ENCODE measurements around the gene FSHR. TPM values are rescaled to one million over a fixed set of nuclear protein-coding genes. Genes with fewer than 3 reads are reported as not detected.

Gene FSHR
- total and polyA plus RNA-seq, 2 of the 8 experiments (the other 6 are each of a cell fraction or from before 2014, with no cell fraction given), result not detected

- Histone ChIP-seq H2BK120ac (replicated peaks; ENCODE audit: low read depth, low read length) (no peak overlapping the region), H3K4ac (replicated peaks; ENCODE audit: insufficient read length, low read depth, low read length) (no peak overlapping the region), H3K23me2 (ENCODE audit: low read depth, low read length) (no peaks in the 10 kb centered on the region), H2BK15ac (ENCODE audit: low read length) (no peak overlapping the region), H3K14ac (ENCODE audit: insufficient read length) (no peak overlapping the region), H2BK12ac (ENCODE audit: low read depth, low read length) (no peak overlapping the region), H3K4me2 (ENCODE audit: insufficient read depth in 1 of 2, low read depth in 2 of 2, low read length in 2 of 2) (no peak overlapping the region), H4K8ac (ENCODE audit: extremely low read depth, insufficient read depth, low read length) (no peak overlapping the region), H4K20me1 (replicated peaks in 1 of 2; ENCODE audit: control insufficient read depth in 1 of 2, insufficient read depth in 2 of 2, low read length in 2 of 2) (no peaks in the 10 kb centered on the region), H3K18ac (ENCODE audit: extremely low read depth, low read length) (no peak overlapping the region), H3K56ac (replicated peaks; ENCODE audit: insufficient read length, low read depth, low read length) (no peak overlapping the region), H3K27ac (ENCODE audit: low read depth, low read length) (no peak overlapping the region), H3K9me3 (ENCODE audit: insufficient read depth in 2 of 2, low read depth in 1 of 2, low read length in 1 of 2) (no peaks in the 10 kb centered on the region), H3K79me2 (ENCODE audit: control insufficient read depth in 1 of 2, insufficient read depth in 2 of 2, low read length in 2 of 2) (no peaks in the 10 kb centered on the region), H3K4me3 (ENCODE audit: extremely low read depth in 1 of 4, insufficient read depth in 2 of 4, low read depth in 3 of 4, low read length in 4 of 4) (no peak overlapping the region), H3K4me1 (replicated peaks in 1 of 4; ENCODE audit: control insufficient read depth in 3 of 4, insufficient read depth in 4 of 4, low read length in 3 of 4) (no peaks in the 10 kb centered on the region), H2AK5ac (ENCODE audit: low read depth, low read length) (no peak overlapping the region), H2BK20ac (ENCODE audit: low read length) (no peak overlapping the region), H2AFZ (ENCODE audit: low read length) (no peak overlapping the region), H2BK5ac (ENCODE audit: low read depth, low read length) (no peak overlapping the region), H4K91ac (replicated peaks; ENCODE audit: insufficient read length, low read length) (no peak overlapping the region), H3K27me3 (replicated peaks in 1 of 4; ENCODE audit: control insufficient read depth in 3 of 4, extremely low read depth in 1 of 4, insufficient read depth in 3 of 4, low read length in 3 of 4) (no peaks in the 10 kb centered on the region), H3K36me3 (ENCODE audit: control insufficient read depth in 2 of 4, insufficient read depth in 4 of 4, low read length in 3 of 4) (no peaks in the 10 kb centered on the region), H4K5ac (ENCODE audit: insufficient read length, low read depth, low read length) (no peak overlapping the region), H3K79me1 (ENCODE audit: low read depth, low read length) (no peaks in the 10 kb centered on the region), H3K9ac (replicated peaks in 1 of 4; ENCODE audit: extremely low read depth in 1 of 4, low read depth in 3 of 4, low read length in 3 of 4) (no peak overlapping the region), H3K23ac (ENCODE audit: insufficient read length) (no peak overlapping the region)
- CTCF ChIA-PET (ENCODE audit: partially characterized antibody), result no interaction called here
- POLR2A ChIA-PET (ENCODE audit: partially characterized antibody), result no interaction called here
- FAIRE-seq (no peak), DNase-seq (ENCODE audit: low read depth in 1 of 2, low spot score in 2 of 2) (no peak)
- TF ChIP-seq EGR1 (IDR thresholded peaks at IDR 0.05; ENCODE audit: borderline replicate concordance, low read depth, low read length), result no peak
- TF ChIP-seq CREB1 (IDR thresholded peaks at IDR 0.05), result no peak
- TF ChIP-seq POU5F1 (IDR thresholded peaks at IDR 0.05; ENCODE audit: low read depth, low read length), result no peak
- no peak for TF ChIP-seq TBP (IDR thresholded peaks at IDR 0.05; ENCODE audit: low read depth, low read length)
- no peak for TF ChIP-seq BACH1 (IDR thresholded peaks at IDR 0.05; ENCODE audit: low read length)
- TF ChIP-seq JUND (IDR thresholded peaks at IDR 0.05; ENCODE audit: low read length), result no peak
- no peak for TF ChIP-seq POLR2A (IDR thresholded peaks at IDR 0.05; ENCODE audit: control extremely low read depth in 1 of 2, low read depth in 2 of 2, low read length in 2 of 2)
- no peak for TF ChIP-seq TEAD4 (IDR thresholded peaks at IDR 0.05; ENCODE audit: low read depth, low read length)
- no peak for TF ChIP-seq MAFK (IDR thresholded peaks at IDR 0.05; ENCODE audit: low read depth, low read length)
- TF ChIP-seq RXRA (IDR thresholded peaks at IDR 0.05; ENCODE audit: insufficient read depth, low read depth, low read length), result no peak
- TF ChIP-seq, protein P1, sequence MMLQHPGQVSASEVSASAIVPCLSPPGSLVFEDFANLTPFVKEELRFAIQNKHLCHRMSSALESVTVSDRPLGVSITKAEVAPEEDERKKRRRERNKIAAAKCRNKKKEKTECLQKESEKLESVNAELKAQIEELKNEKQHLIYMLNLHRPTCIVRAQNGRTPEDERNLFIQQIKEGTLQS (IDR thresholded peaks at IDR 0.05; ENCODE audit: insufficient read depth, low read depth, low read length), result no peak
- no peak for TF ChIP-seq CTBP2 (IDR thresholded peaks at IDR 0.05; ENCODE audit: borderline replicate concordance, insufficient read depth, insufficient read length, low read length)
- TF ChIP-seq RBBP5 (IDR thresholded peaks at IDR 0.05; ENCODE audit: borderline replicate concordance, low read depth, low read length), result no peak
- no peak for TF ChIP-seq TAF1 (IDR thresholded peaks at IDR 0.05; ENCODE audit: low read depth, low read length)
- no peak for TF ChIP-seq RNF2 (IDR thresholded peaks at IDR 0.05; ENCODE audit: borderline replicate concordance, low read depth, low read length, missing control alignments, poor library complexity, severe bottlenecking)
- 100% methylated on average over 2 of the region's 2 CpGs; no CpG with 5 or more reads in 1 of the 2 experiments for WGBS, 2 experiments (ENCODE audit: extremely low coverage in 1 of 2, insufficient coverage in 1 of 2, insufficient read length in 1 of 2, insufficient replicate concordance in 2 of 2, low coverage in 1 of 2, low lambda C conversion rate in 2 of 2, missing lambda C conversion rate in 1 of 2)
These were observed 45.0 kb upstream of the FSHR start for GRCh38 chr2:49199266-49199665.
